NCI-H2227 (cell line): ENCODE data around the gene ARHGDIB.

Source experiments
- DNase-seq: peaks from one replicate; lab custom pipeline; 2025; ENCODE audit not compliant: unreplicated experiment; lab: John Stamatoyannopoulos, UW

The ARHGDIB gene

GRCh38 chr12:14984036-14984435 lies 22.6 kb upstream of the ARHGDIB start:
- no peak for DNase-seq

GRCh38 chr12:14982991-14983390 lies 21.6 kb upstream of the ARHGDIB start:
- no peak for DNase-seq

GRCh38 chr12:14982562-14982961 lies 21.2 kb upstream of the ARHGDIB start:
- DNase-seq, result no peak

- no peak for DNase-seq
Observed at GRCh38 chr12:14981049-14981448, 19.6 kb upstream of the ARHGDIB start.

- no peak for DNase-seq
Observed at GRCh38 chr12:14979468-14979867, 18.1 kb upstream of the ARHGDIB start.

GRCh38 chr12:14976658-14977057 lies 15.3 kb upstream of the ARHGDIB start:
- no peak for DNase-seq

GRCh38 chr12:14975457-14975856 lies 14.1 kb upstream of the ARHGDIB start:
- DNase-seq, result no peak

GRCh38 chr12:14974633-14975032 lies 13.2 kb upstream of the ARHGDIB start:
- DNase-seq, result no peak

GRCh38 chr12:14972816-14973215 lies 11.4 kb upstream of the ARHGDIB start, which contains the start of gene PDE6H:
Gene PDE6H, plus strand, starts transcription at chr12:14973042. Its CDS starts 4,971 bp downstream, at chr12:14978013.
- DNase-seq, result no peak

GRCh38 chr12:14970473-14970872 lies 9.1 kb upstream of the ARHGDIB start:
- DNase-seq, result no peak

GRCh38 chr12:14968478-14968877 lies 7.1 kb upstream of the ARHGDIB start:
- DNase-seq, result no peak

- no peak for DNase-seq
Observed at GRCh38 chr12:14965221-14965620, 3.8 kb upstream of the ARHGDIB start.

- no peak for DNase-seq
Observed at GRCh38 chr12:14964406-14964805, 3.0 kb upstream of the ARHGDIB start.

- no peak for DNase-seq
Observed at GRCh38 chr12:14963520-14963919, 2.1 kb upstream of the ARHGDIB start.

GRCh38 chr12:14962797-14963196 lies 1.4 kb upstream of the ARHGDIB start:
- no peak for DNase-seq

- no peak for DNase-seq
Observed at GRCh38 chr12:14962153-14962539, 745 bp upstream of the ARHGDIB start.

GRCh38 chr12:14960548-14961465 lies 594 bp downstream of the ARHGDIB start:
- DNase-seq, result no peak

GRCh38 chr12:14959916-14960496 lies 1.4 kb downstream of the ARHGDIB start:
- no peak for DNase-seq

GRCh38 chr12:14959463-14959862 lies 1.9 kb downstream of the ARHGDIB start:
- no peak for DNase-seq

GRCh38 chr12:14959126-14959440 lies 2.3 kb downstream of the ARHGDIB start:
- no peak for DNase-seq

GRCh38 chr12:14958361-14959125 lies 2.9 kb downstream of the ARHGDIB start:
- DNase-seq, result no peak
